Osteocyte (in vitro differentiated cells): Measurements from ENCODE around the gene SPATA12. TPM values are rescaled to one million over a fixed set of nuclear protein-coding genes. Genes with fewer than 3 reads are reported as not detected.

Experiments used
- DNase-seq: peaks from one replicate; pipeline ENCODE4 v3.0.0; 2021; ENCODE audit warnings: mixed read lengths; ENCODE audit not compliant: unreplicated experiment; ENCODE audit errors: extremely low spot score
- H3K27ac Mint-ChIP-seq: one replicate; pipeline ENCODE4 v1.8.0; 2021; ENCODE audit warnings: mild to moderate bottlenecking, mixed read lengths; ENCODE audit not compliant: unreplicated experiment
- H3K27me3 Mint-ChIP-seq: one replicate; pipeline ENCODE4 v1.8.0; 2021; ENCODE audit warnings: mixed read lengths; ENCODE audit not compliant: unreplicated experiment
- H3K36me3 Mint-ChIP-seq: one replicate; pipeline ENCODE4 v1.8.0; 2021; ENCODE audit warnings: mixed read lengths; ENCODE audit not compliant: unreplicated experiment
- H3K4me1 Mint-ChIP-seq: one replicate; pipeline ENCODE4 v1.8.0; 2021; ENCODE audit warnings: mixed read lengths; ENCODE audit not compliant: unreplicated experiment
- H3K4me3 Mint-ChIP-seq: one replicate; pipeline ENCODE4 v1.8.0; 2021; ENCODE audit warnings: mild to moderate bottlenecking, moderate library complexity, mixed read lengths; ENCODE audit not compliant: unreplicated experiment
- H3K9me3 Mint-ChIP-seq: one replicate; pipeline ENCODE4 v1.8.0; 2021; ENCODE audit warnings: mixed read lengths; ENCODE audit not compliant: unreplicated experiment
- CTCF ChIP-seq: fragments of 200-600 bp; sonication (generic); IDR thresholded peaks from 2 replicates; pipeline ENCODE4 v1.5.0; 2021; ENCODE audit warnings: antibody characterized with exemption, mild to moderate bottlenecking, moderate library complexity
- total RNA-seq: library from RNA; stranded (reverse); gene quantifications from 2 replicates; pipeline ENCODE4 v1.2.1, GENCODE V29; 2021

SPATA12 gene
- total RNA-seq, 1 donor from 2014 or later = not detected

- H3K27me3 Mint-ChIP-seq = peaks cover 20% of the 10 kb centered on the region
- no peaks in the 10 kb centered on the region for H3K36me3 Mint-ChIP-seq
- DNase-seq = no peak
- H3K4me1 Mint-ChIP-seq = peaks cover 4% of the 10 kb centered on the region
- no peak overlapping the region for H3K27ac Mint-ChIP-seq
- H3K9me3 Mint-ChIP-seq = no peaks in the 10 kb centered on the region
- TF ChIP-seq CTCF = no peak
- peak overlapping the region; percentile 68 for H3K4me3 Mint-ChIP-seq
Observed at GRCh38 chr3:57078344-57078634, 17.8 kb downstream of the SPATA12 start.

DNA sequence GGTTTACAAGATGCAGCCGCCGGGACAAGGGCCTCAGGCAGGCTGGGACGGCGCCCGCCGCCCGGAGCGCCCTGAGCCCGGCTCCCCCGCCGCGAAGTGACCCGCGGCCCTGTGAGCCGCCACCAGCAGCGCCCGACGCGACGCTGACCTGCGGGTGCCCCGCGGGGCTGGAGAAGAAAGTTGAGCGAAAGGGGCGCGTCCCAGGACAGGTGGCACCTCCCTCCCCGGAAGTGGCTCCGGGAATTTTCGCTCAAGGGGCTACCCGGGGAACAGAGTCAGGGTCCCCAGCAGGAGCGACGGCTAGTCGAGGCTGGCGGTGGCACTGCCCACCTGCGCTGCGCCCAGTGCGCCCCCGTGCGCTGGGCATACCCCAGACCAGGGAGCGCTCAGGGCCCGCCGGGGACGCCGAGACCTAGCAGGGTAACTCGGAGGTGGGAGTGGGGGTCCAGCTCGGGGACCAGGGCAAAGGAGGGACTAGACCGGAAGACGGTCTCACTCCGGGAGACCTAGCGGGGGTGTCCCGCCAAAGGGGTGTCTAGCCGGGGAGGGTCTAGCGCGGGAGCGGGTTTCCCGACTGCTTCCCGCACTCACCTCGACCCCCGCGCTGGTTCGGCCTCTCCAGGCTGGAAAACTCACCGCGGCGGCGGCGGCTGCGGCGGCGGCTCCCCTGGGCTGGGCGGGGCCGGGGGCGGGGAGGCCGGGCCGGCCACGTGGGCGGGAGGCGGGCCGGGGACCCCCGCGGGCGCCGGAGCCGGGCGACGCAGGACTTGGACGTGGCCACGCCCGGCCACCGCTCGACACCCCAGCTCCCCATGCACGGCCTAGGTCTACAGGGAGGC lies 18.4 kb downstream of the SPATA12 start:
- peaks cover 4% of the 10 kb centered on the region for H3K4me1 Mint-ChIP-seq
- no peak for DNase-seq
- TF ChIP-seq CTCF = no peak
- no peak overlapping the region for H3K27ac Mint-ChIP-seq
- H3K9me3 Mint-ChIP-seq = no peaks in the 10 kb centered on the region
- no peaks in the 10 kb centered on the region for H3K36me3 Mint-ChIP-seq
- H3K27me3 Mint-ChIP-seq = peaks cover 20% of the 10 kb centered on the region
- peak overlapping the region; percentile 68 for H3K4me3 Mint-ChIP-seq

GRCh38 chr3:57079474-57079831 lies 19.0 kb downstream of the SPATA12 start:
- H3K36me3 Mint-ChIP-seq = no peaks in the 10 kb centered on the region
- H3K9me3 Mint-ChIP-seq = no peaks in the 10 kb centered on the region
- H3K27me3 Mint-ChIP-seq = peaks cover 20% of the 10 kb centered on the region
- H3K4me3 Mint-ChIP-seq = peak overlapping the region; percentile 65
- H3K27ac Mint-ChIP-seq = no peak overlapping the region
- H3K4me1 Mint-ChIP-seq = peaks cover 4% of the 10 kb centered on the region
- DNase-seq = no peak
- no peak for TF ChIP-seq CTCF

DNA sequence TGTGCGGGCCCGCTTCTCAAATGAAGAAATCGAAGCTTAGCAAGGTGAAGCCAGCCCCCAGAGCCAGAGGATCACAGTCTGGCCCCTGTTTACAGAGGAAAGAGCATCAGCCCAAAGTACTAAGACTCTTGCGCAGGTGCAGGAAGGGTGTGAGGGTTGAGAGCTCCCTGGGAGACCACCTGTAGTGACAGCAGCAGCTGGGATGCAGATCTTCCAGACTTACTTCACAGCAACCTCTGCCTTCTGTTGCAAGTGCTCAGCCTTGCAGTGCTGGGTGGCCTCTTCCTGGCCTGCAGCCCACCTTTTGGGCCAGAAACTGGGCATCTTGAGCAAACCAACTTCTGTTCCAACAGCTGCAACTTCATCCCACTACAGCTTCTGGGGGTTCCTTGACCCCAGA lies 19.7 kb downstream of the SPATA12 start:
- TF ChIP-seq CTCF = no peak
- peak overlapping the region; percentile 65 for H3K4me3 Mint-ChIP-seq
- H3K27ac Mint-ChIP-seq = no peak overlapping the region
- H3K27me3 Mint-ChIP-seq = peaks cover 20% of the 10 kb centered on the region
- no peaks in the 10 kb centered on the region for H3K9me3 Mint-ChIP-seq
- no peaks in the 10 kb centered on the region for H3K36me3 Mint-ChIP-seq
- no peak for DNase-seq
- H3K4me1 Mint-ChIP-seq = peaks cover 4% of the 10 kb centered on the region

DNA sequence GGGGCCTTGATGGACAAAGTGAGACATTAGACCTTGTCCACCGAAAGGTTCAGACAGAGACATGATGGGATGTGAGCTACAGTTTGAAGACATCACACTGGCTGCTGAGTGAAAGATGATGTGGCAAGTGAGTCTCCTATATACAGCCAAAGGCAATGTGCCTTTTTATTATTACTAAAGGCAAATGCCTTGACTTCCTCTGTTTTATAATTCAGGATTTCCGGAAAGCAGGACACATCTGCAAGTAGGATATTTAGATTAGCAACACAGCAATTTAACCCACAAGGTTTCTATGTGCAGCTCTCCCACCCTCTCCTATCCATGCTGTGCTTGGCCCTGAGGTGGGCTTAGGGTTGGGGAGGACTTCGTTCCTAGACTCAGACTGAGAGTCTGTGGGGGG lies 20.7 kb downstream of the SPATA12 start:
- Mint-ChIP-seq H3K27ac (no peak overlapping the region), H3K36me3 (no peaks in the 10 kb centered on the region), H3K4me3 (no peak overlapping the region), H3K4me1 (peaks cover 4% of the 10 kb centered on the region), H3K27me3 (peaks cover 20% of the 10 kb centered on the region), H3K9me3 (no peaks in the 10 kb centered on the region)
- TF ChIP-seq CTCF = no peak
- DNase-seq = no peak
